ENCODE measurements around the gene USP21. TPM values are rescaled to one million over a fixed set of nuclear protein-coding genes. Genes with fewer than 3 reads are reported as not detected.

The USP21 gene
- total and polyA plus RNA-seq, 9 of the 15 experiments (the other 6 are each of a cell fraction or from before 2014, with no cell fraction given), result 4.9 to 52.4 (median 21.6) TPM

- TF ChIP-seq CREB1 (IDR thresholded peaks at IDR 0.05), result peak; percentile 71
- peak; percentile 66 for TF ChIP-seq CREB1 (CRISPR knock-in tag; IDR thresholded peaks at IDR 0.05)
- TF ChIP-seq, protein P1, sequence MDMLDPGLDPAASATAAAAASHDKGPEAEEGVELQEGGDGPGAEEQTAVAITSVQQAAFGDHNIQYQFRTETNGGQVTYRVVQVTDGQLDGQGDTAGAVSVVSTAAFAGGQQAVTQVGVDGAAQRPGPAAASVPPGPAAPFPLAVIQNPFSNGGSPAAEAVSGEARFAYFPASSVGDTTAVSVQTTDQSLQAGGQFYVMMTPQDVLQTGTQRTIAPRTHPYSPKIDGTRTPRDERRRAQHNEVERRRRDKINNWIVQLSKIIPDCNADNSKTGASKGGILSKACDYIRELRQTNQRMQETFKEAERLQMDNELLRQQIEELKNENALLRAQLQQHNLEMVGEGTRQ (CRISPR knock-in tag; IDR thresholded peaks at IDR 0.05), result peak; percentile 51
- no peak for TF ChIP-seq CBX2 (IDR thresholded peaks at IDR 0.05; ENCODE audit: insufficient read depth, low read length, poor library complexity, severe bottlenecking)
- TF ChIP-seq FOXK1 (CRISPR knock-in tag; IDR thresholded peaks at IDR 0.05; ENCODE audit: borderline replicate concordance), result no peak
- no peak for TF ChIP-seq ARID2 (IDR thresholded peaks at IDR 0.05)
- TF ChIP-seq, protein P2, sequence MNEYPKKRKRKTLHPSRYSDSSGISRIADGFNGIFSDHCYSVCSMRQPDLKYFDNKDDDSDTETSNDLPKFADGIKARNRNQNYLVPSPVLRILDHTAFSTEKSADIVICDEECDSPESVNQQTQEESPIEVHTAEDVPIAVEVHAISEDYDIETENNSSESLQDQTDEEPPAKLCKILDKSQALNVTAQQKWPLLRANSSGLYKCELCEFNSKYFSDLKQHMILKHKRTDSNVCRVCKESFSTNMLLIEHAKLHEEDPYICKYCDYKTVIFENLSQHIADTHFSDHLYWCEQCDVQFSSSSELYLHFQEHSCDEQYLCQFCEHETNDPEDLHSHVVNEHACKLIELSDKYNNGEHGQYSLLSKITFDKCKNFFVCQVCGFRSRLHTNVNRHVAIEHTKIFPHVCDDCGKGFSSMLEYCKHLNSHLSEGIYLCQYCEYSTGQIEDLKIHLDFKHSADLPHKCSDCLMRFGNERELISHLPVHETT (CRISPR knock-in tag; conservative IDR thresholded peaks at IDR 0.05 in 1 of 2, IDR thresholded peaks at IDR 0.05 in 1 of 2), result peak in 1 of 2 experiments; percentile 88; a peak in 2 of 4 replicates
- TF ChIP-seq MXI1 (IDR thresholded peaks at IDR 0.05; ENCODE audit: low read depth, low read length), result peak; percentile 34; the same call in 1 of the 2 replicates
- TF ChIP-seq ZNF174 (CRISPR knock-in tag; IDR thresholded peaks at IDR 0.05), result no peak
- no peak for TF ChIP-seq ZC3H8 (IDR thresholded peaks at IDR 0.05)
- peak; percentile 82; the same call in 1 of the 2 replicates for TF ChIP-seq ZNF644 (tag; IDR thresholded peaks at IDR 0.05; ENCODE audit: low read depth)
- TF ChIP-seq HDGF (IDR thresholded peaks at IDR 0.05), result no peak
- TF ChIP-seq FOXM1 (IDR thresholded peaks at IDR 0.05; ENCODE audit: low read depth), result peak; percentile 93
- no peak for TF ChIP-seq FOXM1 (CRISPR knock-in tag; IDR thresholded peaks at IDR 0.05; ENCODE audit: low read depth)
- TF ChIP-seq C11orf30 (IDR thresholded peaks at IDR 0.05; ENCODE audit: low read depth), result peak; percentile 74
- TF ChIP-seq HBP1 (CRISPR knock-in tag; IDR thresholded peaks at IDR 0.05), result no peak
- peak; percentile 98 for TF ChIP-seq SMARCE1 (IDR thresholded peaks at IDR 0.05)
- 0 out of 2 replicates have a peak, but pooled peaks have one; percentile 43 for TF ChIP-seq TRIM28 (IDR thresholded peaks at IDR 0.05)
- TF ChIP-seq ZNF165 (CRISPR knock-in tag; IDR thresholded peaks at IDR 0.05; ENCODE audit: borderline replicate concordance), result no peak
- no peak for TF ChIP-seq ILK (tag; IDR thresholded peaks at IDR 0.05; ENCODE audit: borderline replicate concordance, low read depth)
- peak; percentile 96 for TF ChIP-seq CTBP1 (IDR thresholded peaks at IDR 0.05; ENCODE audit: borderline replicate concordance)
- peak; percentile 57 for TF ChIP-seq RB1 (IDR thresholded peaks at IDR 0.05; ENCODE audit: low read depth)
- no peak for TF ChIP-seq ZNF184 (CRISPR knock-in tag; IDR thresholded peaks at IDR 0.05)
- peak in 1 of 2 experiments; percentile 22; a peak in 2 of 4 replicates for TF ChIP-seq RAD21 (CRISPR knock-in tag; conservative IDR thresholded peaks at IDR 0.05 in 1 of 2, IDR thresholded peaks at IDR 0.05 in 1 of 2)
- TF ChIP-seq MBD2 (IDR thresholded peaks at IDR 0.05; ENCODE audit: borderline replicate concordance, low read depth), result peak; percentile 79
- no peak for TF ChIP-seq TCF7L2 (IDR thresholded peaks at IDR 0.05; ENCODE audit: low read depth, low read length)
- 0 out of 2 replicates have a peak, but pooled peaks have one; percentile 0 for TF ChIP-seq SPI1 (IDR thresholded peaks at IDR 0.05; ENCODE audit: borderline replicate concordance, low read depth, low read length)
These were observed 6.7 kb downstream of the USP21 start, which contains the start of gene PPOX (continued) for GRCh38 chr1:161165742-161166668.
